GM18951 (cell line): Measurements from ENCODE around the gene PFDN6.
"Not testable (repeated sequence)": the region's sequence is repeated elsewhere in the genome, so short reads cannot be mapped to it uniquely, and the experiment has no call there.

Source experiments
- POLR2A ChIP-seq: IDR thresholded peaks from 4 replicates; pipeline ENCODE4 v1.6.1; 2011; ENCODE audit warnings: mild to moderate bottlenecking; ENCODE audit not compliant: insufficient read length, insufficient read depth; ENCODE audit errors: extremely low read depth
- in situ Hi-C: fragments of 300-500 bp; cut with MboI; formaldehyde crosslinking; loops from one replicate; pipeline ENCODE4 v1.12.0; 2022; ENCODE audit warnings: low sequenced_read_pairs, mixed read lengths, inconsistent platforms; ENCODE audit not compliant: unreplicated experiment

The PFDN6 gene

GRCh38 chr6:33264015-33264414 lies 25.4 kb upstream of the PFDN6 start:
- in situ Hi-C loops: no loop called here
- TF ChIP-seq POLR2A: no peak

- in situ Hi-C loops: no loop called here
- no peak for TF ChIP-seq POLR2A
These were observed 18.3 kb upstream of the PFDN6 start for GRCh38 chr6:33271117-33271467.

- peak; percentile 98 for TF ChIP-seq POLR2A
- in situ Hi-C loops: no loop called here
These were observed 17.7 kb upstream of the PFDN6 start, which contains the start of the genes RPS18 and VPS52 for GRCh38 chr6:33271468-33272274. TSS of gene RPS18 (plus strand) at chr6:33272075. CDS start at chr6:33272120, 45 bp downstream. TSS of gene VPS52 (minus strand) at chr6:33271876. CDS start at chr6:33271675, 201 bp downstream.

GRCh38 chr6:33272275-33273128 lies 16.9 kb upstream of the PFDN6 start:
- no peak for TF ChIP-seq POLR2A
- in situ Hi-C loops: no loop called here

- in situ Hi-C loops: no loop called here
- no peak for TF ChIP-seq POLR2A
These were observed 16.1 kb upstream of the PFDN6 start for GRCh38 chr6:33273129-33273923.

- peak; percentile 39 for TF ChIP-seq POLR2A
- in situ Hi-C loops: no loop called here
These were observed 15.2 kb upstream of the PFDN6 start for GRCh38 chr6:33273924-33274902.

GRCh38 chr6:33275795-33276580 lies 13.4 kb upstream of the PFDN6 start:
- peak; percentile 10 for TF ChIP-seq POLR2A
- in situ Hi-C loops: not testable (repeated sequence)

- in situ Hi-C loops: no loop called here
- no peak for TF ChIP-seq POLR2A
These were observed 12.9 kb upstream of the PFDN6 start for GRCh38 chr6:33276581-33276863.

- peak; percentile 81 for TF ChIP-seq POLR2A
- in situ Hi-C loops: no loop called here
These were observed 12.3 kb upstream of the PFDN6 start, which contains the start of gene B3GALT4 for GRCh38 chr6:33276864-33277662. TSS of gene B3GALT4 (plus strand) at chr6:33277123. CDS start at chr6:33277420, 297 bp downstream.

- peak; percentile 20 for TF ChIP-seq POLR2A
- in situ Hi-C loops: no loop called here
These were observed 11.6 kb upstream of the PFDN6 start for GRCh38 chr6:33277663-33278391.
